GM12891 (cell line): Measurements from ENCODE around the gene ZDBF2.
"Not testable (repeated sequence)": the region's sequence is repeated elsewhere in the genome, so short reads cannot be mapped to it uniquely, and the experiment has no call there.

Experiments
- DNase-seq: peaks from one replicate; pipeline ENCODE4 v3.0.0; 2011; ENCODE audit warnings: low spot score; ENCODE audit not compliant: insufficient read length
- FAIRE-seq: peaks from 2 replicates; lab custom pipeline; 2011; peaks lifted over from hg19 to GRCh38; lab: Jason Lieb, UNC
- PAX5 ChIP-seq: IDR thresholded peaks from 2 replicates; pipeline ENCODE4 v1.6.1; 2011; ENCODE audit warnings: low read length, moderate library complexity, mild to moderate bottlenecking; ENCODE audit not compliant: insufficient read depth, severe bottlenecking
- POLR2A ChIP-seq: IDR thresholded peaks from 2 replicates; pipeline ENCODE4 v1.6.1; 2011; ENCODE audit warnings: low read depth, low read length, control low read depth
- POLR2AphosphoS5 ChIP-seq: IDR thresholded peaks from 2 replicates; pipeline ENCODE4 v1.6.1; 2011; ENCODE audit warnings: low read depth, low read length, control low read depth
- POU2F2 ChIP-seq: IDR thresholded peaks from 2 replicates; pipeline ENCODE4 v1.6.1; 2011; ENCODE audit warnings: low read depth, mild to moderate bottlenecking, control low read depth, low read length, moderate library complexity
- SPI1 ChIP-seq: IDR thresholded peaks from 2 replicates; pipeline ENCODE4 v1.6.1; 2011; ENCODE audit warnings: low read depth, low read length, control low read depth
- TAF1 ChIP-seq: IDR thresholded peaks from 2 replicates; pipeline ENCODE4 v1.6.1; 2011; ENCODE audit warnings: low read depth, low read length, control low read depth

Gene ZDBF2

GRCh38 chr2:206349375-206349774 is 74.9 kb downstream of the ZDBF2 start:
- DNase-seq (no peak), FAIRE-seq (no peak)
- no peak for TF ChIP-seq TAF1
- no peak for TF ChIP-seq PAX5
- TF ChIP-seq POU2F2, result no peak
- TF ChIP-seq SPI1, result no peak
- TF ChIP-seq POLR2AphosphoS5, result no peak
- TF ChIP-seq POLR2A, result no peak

GRCh38 chr2:206352571-206352970 is 78.1 kb downstream of the ZDBF2 start:
- no peak for DNase-seq
- no peak for TF ChIP-seq SPI1
- no peak for TF ChIP-seq PAX5
- no peak for TF ChIP-seq POU2F2
- TF ChIP-seq POLR2A, result no peak
- no peak for TF ChIP-seq POLR2AphosphoS5
- FAIRE-seq, result no peak

GRCh38 chr2:206353685-206354084 is 79.2 kb downstream of the ZDBF2 start:
- FAIRE-seq, result no peak
- TF ChIP-seq POU2F2, result no peak
- TF ChIP-seq SPI1, result no peak
- no peak for TF ChIP-seq POLR2AphosphoS5
- TF ChIP-seq TAF1, result no peak
- TF ChIP-seq POLR2A, result no peak
- TF ChIP-seq PAX5, result no peak
- no peak for DNase-seq

GRCh38 chr2:206354129-206354528 is 79.7 kb downstream of the ZDBF2 start:
- no peak for DNase-seq
- no peak for FAIRE-seq
- no peak for TF ChIP-seq POLR2AphosphoS5
- TF ChIP-seq POLR2A, result no peak
- no peak for TF ChIP-seq PAX5
- TF ChIP-seq SPI1, result no peak
- no peak for TF ChIP-seq POU2F2
- no peak for TF ChIP-seq TAF1

GRCh38 chr2:206356840-206357239 is 82.4 kb downstream of the ZDBF2 start:
- DNase-seq, FAIRE-seq: not testable (repeated sequence)

- FAIRE-seq, DNase-seq: not testable (repeated sequence)
These were observed 86.4 kb downstream of the ZDBF2 start for GRCh38 chr2:206360840-206361239.

GRCh38 chr2:206361407-206362045 is 87.1 kb downstream of the ZDBF2 start:
- TF ChIP-seq POLR2A, result no peak
- TF ChIP-seq POU2F2, result no peak
- TF ChIP-seq TAF1, result no peak
- TF ChIP-seq PAX5, result no peak
- no peak for TF ChIP-seq SPI1
- no peak for TF ChIP-seq POLR2AphosphoS5
- no peak for DNase-seq
- no peak for FAIRE-seq
